K562 (cell line): ENCODE results near the gene PUM1. TPM values are rescaled to one million over a fixed set of nuclear protein-coding genes. Genes with fewer than 3 reads are reported as not detected.
A peak's percentile ranks its signal among the peaks of the same experiment; 100 is the strongest.

ENCODE experiments used
- ARID1B ChIP-seq: fragments of 450-650 bp; IDR thresholded peaks from 2 replicates; pipeline ENCODE4 v1.6.1; 2016; ENCODE audit warnings: antibody characterized with exemption, mild to moderate bottlenecking, inconsistent platforms
- ESRRB ChIP-seq: fragments of 250-450 bp; sonication (Bioruptor Pico); IDR thresholded peaks from 2 replicates; pipeline ENCODE4 v1.5.0; 2020; ENCODE audit warnings: mild to moderate bottlenecking, moderate library complexity, borderline replicate concordance
- HCFC1 ChIP-seq: IDR thresholded peaks from 2 replicates; pipeline ENCODE4 v1.6.1; 2012; ENCODE audit warnings: low read depth, low read length, improper control_type of control experiment
- MAFF ChIP-seq: IDR thresholded peaks from 2 replicates; pipeline ENCODE4 v1.6.1; 2012; ENCODE audit warnings: low read length, improper control_type of control experiment
- NBN ChIP-seq: fragments of 450-650 bp; IDR thresholded peaks from 2 replicates; pipeline ENCODE4 v1.6.1; 2016; ENCODE audit warnings: low read depth, mild to moderate bottlenecking
- POU5F1 ChIP-seq: fragments of 150-350 bp; IDR thresholded peaks from 2 replicates; pipeline ENCODE4 v1.6.1; 2014; ENCODE audit warnings: borderline replicate concordance, low read length, low read depth, mild to moderate bottlenecking; ENCODE audit not compliant: partially characterized antibody
- RNF2 ChIP-seq: sonication (generic); IDR thresholded peaks from 2 replicates; pipeline ENCODE4 v1.6.1; 2016
- SUPT5H ChIP-seq: fragments of 450-650 bp; IDR thresholded peaks from 2 replicates; pipeline ENCODE4 v1.6.1; 2016
- XRCC5 ChIP-seq: fragments of 200-400 bp; formaldehyde crosslinking; IDR thresholded peaks from 2 replicates; pipeline ENCODE4 v1.6.1; 2017; ENCODE audit warnings: low read depth, mild to moderate bottlenecking, low read length
- ZNF324 ChIP-seq: fragments of 250-450 bp; sonication (Bioruptor Pico); IDR thresholded peaks from 2 replicates; pipeline ENCODE4 v1.4.0; 2020; ENCODE audit warnings: mild to moderate bottlenecking
- ZNF77 ChIP-seq: fragments of 250-450 bp; sonication (Bioruptor Pico); IDR thresholded peaks from 2 replicates; pipeline ENCODE4 v1.5.0; 2020
- polyA plus RNA-seq, 8 experiments: library from polyadenylated mRNA; depleted of rRNA in 4 of 8; stranded (reverse) in 5 of 8; unstranded in 3 of 8; fragments of >200 nt; fragmentation: Nextera tagmentation in 2 of 8; fragmentation: Illumina TruSeq in 1 of 8; extraction: Ambion mirVana in 2 of 8; extraction: Trizol in 1 of 8; gene quantifications; 2 replicates each; pipeline versions ENCODE4 v1.2.1 to v1.2.3, GENCODE V29; 2011 to 2014; ENCODE audit warnings: inconsistent platforms in 1 of 8, missing spikeins in 1 of 8
- total RNA-seq, 7 experiments: library from RNA; depleted of rRNA in 6 of 7; stranded (reverse); fragments of >200 nt in 6 of 7; fragmentation: Illumina TruSeq in 2 of 7; extraction: Trizol in 2 of 7; gene quantifications; 2 replicates each; pipeline versions ENCODE4 v1.2.1 to v1.2.3, GENCODE V29; 2011 to 2021; ENCODE audit warnings: low replicate concordance in 1 of 7
- TF ChIP-seq, protein P1 (sequence below): sonication (generic); formaldehyde crosslinking; IDR thresholded peaks from 2 replicates; pipeline ENCODE4 v1.8.0; 2022; ENCODE audit warnings: missing genetic modification reagents, mild to moderate bottlenecking, borderline replicate concordance
- TF ChIP-seq, protein P2 (sequence below): sonication (generic); IDR thresholded peaks from 2 replicates; pipeline ENCODE4 v1.6.1; 2016
- TF ChIP-seq, protein P3 (sequence below): sonication (generic); formaldehyde crosslinking; IDR thresholded peaks from 2 replicates; pipeline ENCODE4 v1.8.0; 2022; ENCODE audit warnings: missing genetic modification reagents, mild to moderate bottlenecking, moderate library complexity, borderline replicate concordance
- TF ChIP-seq, protein P4 (sequence below): sonication (generic); formaldehyde crosslinking; IDR thresholded peaks from 2 replicates; pipeline ENCODE4 v1.8.0; 2023; ENCODE audit warnings: missing genetic modification reagents, mild to moderate bottlenecking, borderline replicate concordance

Gene PUM1
- total and polyA plus RNA-seq, 9 of the 15 experiments (the other 6 are each of a cell fraction or from before 2014, with no cell fraction given) = 37.7 to 104 (median 55.7) TPM

DNA sequence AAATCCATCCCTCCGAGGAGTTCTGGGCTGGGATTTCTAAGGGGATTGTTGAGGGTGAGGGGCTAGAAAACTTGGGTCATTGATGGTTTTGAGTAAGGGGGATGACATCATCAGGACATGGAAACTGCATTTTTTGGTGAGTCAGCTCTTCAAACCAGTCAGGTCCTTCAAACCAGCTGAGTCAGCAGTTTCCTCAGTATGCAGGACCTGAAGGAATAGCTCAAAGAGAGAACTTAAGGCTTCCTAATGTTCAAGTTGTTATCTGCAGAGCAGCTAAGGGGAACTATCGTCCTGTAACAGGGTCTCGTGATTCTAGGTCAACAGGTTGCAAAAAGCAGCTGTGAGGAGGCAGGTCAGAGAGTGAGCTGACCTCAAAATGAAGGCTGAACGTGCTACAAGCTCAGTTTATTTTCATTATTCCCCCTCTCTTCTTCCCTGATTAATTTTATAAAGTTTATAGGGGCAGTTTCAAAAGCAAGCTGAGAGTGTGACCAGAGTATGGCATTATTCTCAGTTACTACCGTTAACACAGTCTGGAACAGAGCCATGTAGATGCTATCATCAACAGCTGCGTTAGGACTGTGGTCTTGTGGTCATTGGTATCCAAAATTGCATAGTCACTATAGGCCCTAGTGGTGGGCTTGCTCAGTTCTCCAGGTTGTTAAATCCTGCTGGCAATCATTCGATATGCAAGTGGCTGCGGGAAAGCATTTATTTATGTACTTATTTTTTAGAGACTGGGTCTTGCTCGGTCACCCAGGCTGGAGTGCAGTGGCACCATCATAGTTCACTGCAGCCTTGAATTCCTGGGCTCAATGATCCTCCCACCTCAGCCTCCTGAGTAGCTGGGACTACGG is 146.3 kb downstream of the PUM1 start (continued):
- TF ChIP-seq XRCC5 (0 out of 2 replicates have a peak, but pooled peaks have one; percentile 30), RNF2 (peak; percentile 78), ZNF77 (CRISPR knock-in tag) (no peak), MAFF (peak; percentile 100), HCFC1 (no peak), POU5F1 (no peak), NBN (peak; percentile 97), SUPT5H (no peak), ESRRB (CRISPR knock-in tag) (no peak), ZNF324 (CRISPR knock-in tag) (no peak), ARID1B (peak; percentile 91)
- TF ChIP-seq, protein P1, sequence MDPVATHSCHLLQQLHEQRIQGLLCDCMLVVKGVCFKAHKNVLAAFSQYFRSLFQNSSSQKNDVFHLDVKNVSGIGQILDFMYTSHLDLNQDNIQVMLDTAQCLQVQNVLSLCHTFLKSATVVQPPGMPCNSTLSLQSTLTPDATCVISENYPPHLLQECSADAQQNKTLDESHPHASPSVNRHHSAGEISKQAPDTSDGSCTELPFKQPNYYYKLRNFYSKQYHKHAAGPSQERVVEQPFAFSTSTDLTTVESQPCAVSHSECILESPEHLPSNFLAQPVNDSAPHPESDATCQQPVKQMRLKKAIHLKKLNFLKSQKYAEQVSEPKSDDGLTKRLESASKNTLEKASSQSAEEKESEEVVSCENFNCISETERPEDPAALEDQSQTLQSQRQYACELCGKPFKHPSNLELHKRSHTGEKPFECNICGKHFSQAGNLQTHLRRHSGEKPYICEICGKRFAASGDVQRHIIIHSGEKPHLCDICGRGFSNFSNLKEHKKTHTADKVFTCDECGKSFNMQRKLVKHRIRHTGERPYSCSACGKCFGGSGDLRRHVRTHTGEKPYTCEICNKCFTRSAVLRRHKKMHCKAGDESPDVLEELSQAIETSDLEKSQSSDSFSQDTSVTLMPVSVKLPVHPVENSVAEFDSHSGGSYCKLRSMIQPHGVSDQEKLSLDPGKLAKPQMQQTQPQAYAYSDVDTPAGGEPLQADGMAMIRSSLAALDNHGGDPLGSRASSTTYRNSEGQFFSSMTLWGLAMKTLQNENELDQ (CRISPR knock-in tag) = no peak
- TF ChIP-seq, protein P2, sequence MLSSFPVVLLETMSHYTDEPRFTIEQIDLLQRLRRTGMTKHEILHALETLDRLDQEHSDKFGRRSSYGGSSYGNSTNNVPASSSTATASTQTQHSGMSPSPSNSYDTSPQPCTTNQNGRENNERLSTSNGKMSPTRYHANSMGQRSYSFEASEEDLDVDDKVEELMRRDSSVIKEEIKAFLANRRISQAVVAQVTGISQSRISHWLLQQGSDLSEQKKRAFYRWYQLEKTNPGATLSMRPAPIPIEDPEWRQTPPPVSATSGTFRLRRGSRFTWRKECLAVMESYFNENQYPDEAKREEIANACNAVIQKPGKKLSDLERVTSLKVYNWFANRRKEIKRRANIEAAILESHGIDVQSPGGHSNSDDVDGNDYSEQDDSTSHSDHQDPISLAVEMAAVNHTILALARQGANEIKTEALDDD = peak; percentile 69
- TF ChIP-seq, protein P3, sequence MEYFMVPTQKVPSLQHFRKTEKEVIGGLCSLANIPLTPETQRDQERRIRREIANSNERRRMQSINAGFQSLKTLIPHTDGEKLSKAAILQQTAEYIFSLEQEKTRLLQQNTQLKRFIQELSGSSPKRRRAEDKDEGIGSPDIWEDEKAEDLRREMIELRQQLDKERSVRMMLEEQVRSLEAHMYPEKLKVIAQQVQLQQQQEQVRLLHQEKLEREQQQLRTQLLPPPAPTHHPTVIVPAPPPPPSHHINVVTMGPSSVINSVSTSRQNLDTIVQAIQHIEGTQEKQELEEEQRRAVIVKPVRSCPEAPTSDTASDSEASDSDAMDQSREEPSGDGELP = peak; percentile 88
- TF ChIP-seq, protein P4, sequence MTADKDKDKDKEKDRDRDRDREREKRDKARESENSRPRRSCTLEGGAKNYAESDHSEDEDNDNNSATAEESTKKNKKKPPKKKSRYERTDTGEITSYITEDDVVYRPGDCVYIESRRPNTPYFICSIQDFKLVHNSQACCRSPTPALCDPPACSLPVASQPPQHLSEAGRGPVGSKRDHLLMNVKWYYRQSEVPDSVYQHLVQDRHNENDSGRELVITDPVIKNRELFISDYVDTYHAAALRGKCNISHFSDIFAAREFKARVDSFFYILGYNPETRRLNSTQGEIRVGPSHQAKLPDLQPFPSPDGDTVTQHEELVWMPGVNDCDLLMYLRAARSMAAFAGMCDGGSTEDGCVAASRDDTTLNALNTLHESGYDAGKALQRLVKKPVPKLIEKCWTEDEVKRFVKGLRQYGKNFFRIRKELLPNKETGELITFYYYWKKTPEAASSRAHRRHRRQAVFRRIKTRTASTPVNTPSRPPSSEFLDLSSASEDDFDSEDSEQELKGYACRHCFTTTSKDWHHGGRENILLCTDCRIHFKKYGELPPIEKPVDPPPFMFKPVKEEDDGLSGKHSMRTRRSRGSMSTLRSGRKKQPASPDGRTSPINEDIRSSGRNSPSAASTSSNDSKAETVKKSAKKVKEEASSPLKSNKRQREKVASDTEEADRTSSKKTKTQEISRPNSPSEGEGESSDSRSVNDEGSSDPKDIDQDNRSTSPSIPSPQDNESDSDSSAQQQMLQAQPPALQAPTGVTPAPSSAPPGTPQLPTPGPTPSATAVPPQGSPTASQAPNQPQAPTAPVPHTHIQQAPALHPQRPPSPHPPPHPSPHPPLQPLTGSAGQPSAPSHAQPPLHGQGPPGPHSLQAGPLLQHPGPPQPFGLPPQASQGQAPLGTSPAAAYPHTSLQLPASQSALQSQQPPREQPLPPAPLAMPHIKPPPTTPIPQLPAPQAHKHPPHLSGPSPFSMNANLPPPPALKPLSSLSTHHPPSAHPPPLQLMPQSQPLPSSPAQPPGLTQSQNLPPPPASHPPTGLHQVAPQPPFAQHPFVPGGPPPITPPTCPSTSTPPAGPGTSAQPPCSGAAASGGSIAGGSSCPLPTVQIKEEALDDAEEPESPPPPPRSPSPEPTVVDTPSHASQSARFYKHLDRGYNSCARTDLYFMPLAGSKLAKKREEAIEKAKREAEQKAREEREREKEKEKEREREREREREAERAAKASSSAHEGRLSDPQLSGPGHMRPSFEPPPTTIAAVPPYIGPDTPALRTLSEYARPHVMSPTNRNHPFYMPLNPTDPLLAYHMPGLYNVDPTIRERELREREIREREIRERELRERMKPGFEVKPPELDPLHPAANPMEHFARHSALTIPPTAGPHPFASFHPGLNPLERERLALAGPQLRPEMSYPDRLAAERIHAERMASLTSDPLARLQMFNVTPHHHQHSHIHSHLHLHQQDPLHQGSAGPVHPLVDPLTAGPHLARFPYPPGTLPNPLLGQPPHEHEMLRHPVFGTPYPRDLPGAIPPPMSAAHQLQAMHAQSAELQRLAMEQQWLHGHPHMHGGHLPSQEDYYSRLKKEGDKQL = no peak
